Sigmoid colon (tissue), 7 donors: ENCODE results near the gene KBTBD12. TPM values are rescaled to one million over a fixed set of nuclear protein-coding genes. Genes with fewer than 3 reads are reported as not detected.

Experiments
- DNase-seq: peaks from one replicate; pipeline ENCODE4 v3.0.0-alpha.2; 2019
- H3K27ac ChIP-seq, 4 donors: fragments of 200-600 bp; sonication (generic); one replicate each; pipeline ENCODE4 v1.5.1; 2016 to 2019; ENCODE audit warnings: mild to moderate bottlenecking in 1 of 4
- H3K27me3 ChIP-seq, 3 donors: fragments of 200-600 bp; sonication (generic); one replicate each; pipeline ENCODE4 v1.5.1; 2019; ENCODE audit warnings: mild to moderate bottlenecking in 1 of 3
- H3K36me3 ChIP-seq, 4 donors: fragments of 200-600 bp; sonication (generic); one replicate each; pipeline ENCODE4 v1.5.1; 2016 to 2019
- H3K4me1 ChIP-seq, 4 donors: fragments of 200-600 bp; sonication (generic); one replicate each; pipeline ENCODE4 v1.5.1; 2017 to 2019
- H3K4me3 ChIP-seq, 4 donors: fragments of 200-600 bp; sonication (generic); one replicate each; pipeline ENCODE4 v1.5.1; 2017 to 2019; ENCODE audit warnings: mild to moderate bottlenecking in 2 of 4, moderate library complexity in 1 of 4
- H3K9me3 ChIP-seq, 4 donors: fragments of 200-600 bp in 3 of 4; sonication (generic) in 3 of 4; one replicate each; pipeline versions ENCODE4 v1.5.1 to v1.6.1; 2013 to 2019
- CTCF ChIP-seq, 4 experiments: fragments of 450-650 bp in 3 of 4; fragments of 200-600 bp in 1 of 4; IDR thresholded peaks; one replicate each; pipeline ENCODE4 v1.5.1; 2016 to 2019; ENCODE audit warnings: antibody characterized with exemption in 4 of 4, mild to moderate bottlenecking in 3 of 4, moderate library complexity in 2 of 4
- EP300 ChIP-seq, 4 donors: sonication (generic); formaldehyde crosslinking; IDR thresholded peaks; one replicate each; pipeline ENCODE4 v1.6.1; 2017; ENCODE audit warnings: antibody characterized with exemption in 4 of 4
- POLR2A ChIP-seq, 2 donors: fragments of 450-650 bp; IDR thresholded peaks; one replicate each; pipeline ENCODE4 v1.6.1; 2016; ENCODE audit warnings: antibody characterized with exemption in 2 of 2, mild to moderate bottlenecking in 2 of 2, moderate library complexity in 2 of 2
- POLR2AphosphoS5 ChIP-seq, 4 donors: sonication (generic); formaldehyde crosslinking; IDR thresholded peaks; one replicate each; pipeline ENCODE4 v1.6.1; 2017; ENCODE audit warnings: antibody characterized with exemption in 4 of 4
- WGBS, 2 donors: extraction: QIAGEN DNeasy Blood & Tissue Kit; methylation state at CpG; one replicate each; pipeline ENCODE4 v1.1.7; 2013; 5-methylcytosine and 5-hydroxymethylcytosine counted together
- intact Hi-C: fragments of 100-400 bp; cut with DNase I; formaldehyde crosslinking; loops from one replicate; pipeline ENCODE4 v1.15.1; 2023
- polyA plus RNA-seq, 3 donors: library from polyadenylated mRNA; stranded (reverse); fragments of 200-250 nt; gene quantifications; one replicate each; pipeline ENCODE4 v1.2.3, GENCODE V29; 2013
- total RNA-seq, 4 donors: library from RNA; depleted of rRNA; stranded (reverse); fragments of >200 nt; gene quantifications; one replicate each; pipeline ENCODE4 v1.1.0, GENCODE V29; 2016
- donor health status: healthy with polysubstance abuse.
- donor health status: Bipolar disorder and iron deficiency.
- donor health status: healthy.

KBTBD12 gene
- total and polyA plus RNA-seq, 7 donors = 1.3 to 5.9 (median 2.5) TPM

GRCh38 chr3:127975153-127976029 is 60.4 kb downstream of the KBTBD12 start:
- Histone ChIP-seq H3K4me1 (no peaks in the 10 kb centered on the region), H3K27me3 (no peaks in the 10 kb centered on the region), H3K27ac (no peak overlapping the region), H3K9me3 (no peaks in the 10 kb centered on the region), H3K36me3 (no peaks in the 10 kb centered on the region), H3K4me3 (no peak overlapping the region)
- DNase-seq = no peak
- TF ChIP-seq CTCF (IDR thresholded peaks at IDR 0.05) (no peak), POLR2AphosphoS5 (IDR thresholded peaks at IDR 0.05) (no peak), EP300 (IDR thresholded peaks at IDR 0.05) (no peak), POLR2A (IDR thresholded peaks at IDR 0.05) (no peak)
- intact Hi-C loops = no loop called here
- WGBS, 2 donors = 79 to 86% methylated on average over 6 of the region's 6 CpGs

- Histone ChIP-seq H3K36me3 (no peaks in the 10 kb centered on the region), H3K4me3 (no peak overlapping the region), H3K9me3 (no peaks in the 10 kb centered on the region), H3K27me3 (no peaks in the 10 kb centered on the region), H3K4me1 (no peaks in the 10 kb centered on the region), H3K27ac (no peak overlapping the region)
- 90 to 96% methylated on average over 2 of the region's 2 CpGs for WGBS, 2 donors
- TF ChIP-seq CTCF (IDR thresholded peaks at IDR 0.05) (no peak), POLR2A (IDR thresholded peaks at IDR 0.05) (no peak), EP300 (IDR thresholded peaks at IDR 0.05) (no peak), POLR2AphosphoS5 (IDR thresholded peaks at IDR 0.05) (no peak)
- intact Hi-C loops = no loop called here
- no peak for DNase-seq
Measured at GRCh38 chr3:127978636-127979035, 63.6 kb downstream of the KBTBD12 start.

- Histone ChIP-seq H3K4me3 (no peak overlapping the region), H3K27me3 (no peaks in the 10 kb centered on the region), H3K4me1 (no peaks in the 10 kb centered on the region), H3K27ac (no peak overlapping the region), H3K36me3 (no peaks in the 10 kb centered on the region), H3K9me3 (no peaks in the 10 kb centered on the region)
- intact Hi-C loops = no loop called here
- no peak for DNase-seq
- no peak for TF ChIP-seq CTCF (IDR thresholded peaks at IDR 0.05)
- TF ChIP-seq POLR2AphosphoS5 (IDR thresholded peaks at IDR 0.05) = no peak
- TF ChIP-seq EP300 (IDR thresholded peaks at IDR 0.05) = no peak
- no peak for TF ChIP-seq POLR2A (IDR thresholded peaks at IDR 0.05)
Measured at GRCh38 chr3:127979473-127979872, 64.4 kb downstream of the KBTBD12 start.

GRCh38 chr3:127981097-127981496 is 66.1 kb downstream of the KBTBD12 start:
- Histone ChIP-seq H3K36me3 (peaks cover 0 to 3% (median 0%) of the 10 kb centered on the region in 4 donors), H3K4me1 (no peaks in the 10 kb centered on the region), H3K9me3 (no peaks in the 10 kb centered on the region), H3K4me3 (no peak overlapping the region), H3K27me3 (no peaks in the 10 kb centered on the region), H3K27ac (no peak overlapping the region)
- DNase-seq = no peak
- intact Hi-C loops = no loop called here
- TF ChIP-seq CTCF (IDR thresholded peaks at IDR 0.05) (no peak), POLR2A (IDR thresholded peaks at IDR 0.05) (no peak), POLR2AphosphoS5 (IDR thresholded peaks at IDR 0.05) (no peak), EP300 (IDR thresholded peaks at IDR 0.05) (no peak)
